Trophoblast cell (in vitro differentiated cells and primary cell): ENCODE data around the gene TBC1D5.

Experiments
- DNase-seq, 2 donors: peaks; one replicate each; pipeline ENCODE4 v3.0.0-alpha.2; 2016
- H2AFZ ChIP-seq: 2 replicates; pipeline ENCODE4 v1.6.1; 2013; ENCODE audit warnings: low read length, moderate library complexity, mild to moderate bottlenecking; ENCODE audit not compliant: insufficient read depth, poor library complexity
- H2AK5ac ChIP-seq: 2 replicates; pipeline ENCODE4 v1.6.1; 2013; ENCODE audit warnings: mild to moderate bottlenecking, low read length
- H2BK120ac ChIP-seq: 2 replicates; pipeline ENCODE4 v1.6.1; 2013; ENCODE audit warnings: low read length, mild to moderate bottlenecking, moderate library complexity; ENCODE audit not compliant: insufficient read depth, poor library complexity
- H2BK12ac ChIP-seq: 2 replicates; pipeline ENCODE4 v1.6.1; 2013; ENCODE audit warnings: mild to moderate bottlenecking, low read length, moderate library complexity
- H2BK5ac ChIP-seq: 2 replicates; pipeline ENCODE4 v1.6.1; 2013; ENCODE audit warnings: low read length, low read depth, moderate library complexity, mild to moderate bottlenecking; ENCODE audit not compliant: poor library complexity
- H3K14ac ChIP-seq: 2 replicates; pipeline ENCODE4 v1.6.1; 2013; ENCODE audit warnings: mild to moderate bottlenecking, low read length
- H3K18ac ChIP-seq: 2 replicates; pipeline ENCODE4 v1.6.1; 2013; ENCODE audit warnings: mild to moderate bottlenecking, low read length
- H3K23ac ChIP-seq: 2 replicates; pipeline ENCODE4 v1.6.1; 2013; ENCODE audit warnings: low read length
- H3K27ac ChIP-seq: 2 replicates; pipeline ENCODE4 v1.5.1; 2013; ENCODE audit warnings: low read depth, mild to moderate bottlenecking, inconsistent platforms, low read length, moderate library complexity
- H3K27me3 ChIP-seq: 2 replicates; pipeline ENCODE4 v1.6.1; 2013; ENCODE audit warnings: inconsistent platforms, mild to moderate bottlenecking, low read length, moderate library complexity; ENCODE audit not compliant: insufficient read depth
- H3K36me3 ChIP-seq, 2 experiments: 1 replicate in 1 of 2; 2 replicates in 1 of 2; pipeline ENCODE4 v1.6.1; 2013; ENCODE audit warnings: low read length in 2 of 2, mild to moderate bottlenecking in 2 of 2, moderate library complexity in 1 of 2; ENCODE audit not compliant: insufficient read depth in 2 of 2, control insufficient read depth in 1 of 2
- H3K4ac ChIP-seq: 2 replicates; pipeline ENCODE4 v1.6.1; 2013; ENCODE audit warnings: low read depth, mild to moderate bottlenecking, low read length, moderate library complexity
- H3K4me1 ChIP-seq, 2 experiments: 1 replicate in 1 of 2; 2 replicates in 1 of 2; pipeline ENCODE4 v1.6.1; 2013; ENCODE audit warnings: low read length in 2 of 2, mild to moderate bottlenecking in 2 of 2, moderate library complexity in 1 of 2; ENCODE audit not compliant: insufficient read depth in 2 of 2, control insufficient read depth in 1 of 2
- H3K4me2 ChIP-seq: 2 replicates; pipeline ENCODE4 v1.6.1; 2013; ENCODE audit warnings: inconsistent platforms, mild to moderate bottlenecking, low read length, moderate library complexity
- H3K4me3 ChIP-seq: 2 replicates; pipeline ENCODE4 v1.5.1; 2013; ENCODE audit warnings: mild to moderate bottlenecking, low read depth, low read length, inconsistent platforms
- H3K79me1 ChIP-seq: one replicate; pipeline ENCODE4 v1.6.1; 2013; ENCODE audit warnings: low read length
- H3K79me2 ChIP-seq: 2 replicates; pipeline ENCODE4 v1.6.1; 2013; ENCODE audit warnings: low read length, mild to moderate bottlenecking; ENCODE audit not compliant: control insufficient read depth, insufficient read depth, poor library complexity
- H3K9ac ChIP-seq: 2 replicates; pipeline ENCODE4 v1.6.1; 2013; ENCODE audit warnings: mild to moderate bottlenecking, low read length
- H3K9me3 ChIP-seq: 2 replicates; pipeline ENCODE4 v1.6.1; 2013; ENCODE audit warnings: low read depth, mild to moderate bottlenecking, control low read depth, inconsistent platforms, low read length; ENCODE audit not compliant: insufficient read depth
- H4K12ac ChIP-seq: 2 replicates; pipeline ENCODE4 v1.6.1; 2013; ENCODE audit warnings: low read depth, mild to moderate bottlenecking, low read length, moderate library complexity
- H4K8ac ChIP-seq: 2 replicates; pipeline ENCODE4 v1.6.1; 2013; ENCODE audit warnings: low read depth, mild to moderate bottlenecking, low read length, moderate library complexity
- H4K91ac ChIP-seq: one replicate; pipeline ENCODE4 v1.6.1; 2013; ENCODE audit warnings: low read depth, mild to moderate bottlenecking, low read length, moderate library complexity
- whole genome bisulfite sequencing: extraction: QIAGEN DNeasy Blood & Tissue Kit; methylation state at CpG from one replicate; pipeline ENCODE4 v1.1.7; 2013; ENCODE audit warnings: missing lambda C conversion rate; ENCODE audit not compliant: insufficient read length, insufficient coverage; ENCODE audit errors: extremely low coverage; 5-methylcytosine and 5-hydroxymethylcytosine counted together

Gene TBC1D5

DNA sequence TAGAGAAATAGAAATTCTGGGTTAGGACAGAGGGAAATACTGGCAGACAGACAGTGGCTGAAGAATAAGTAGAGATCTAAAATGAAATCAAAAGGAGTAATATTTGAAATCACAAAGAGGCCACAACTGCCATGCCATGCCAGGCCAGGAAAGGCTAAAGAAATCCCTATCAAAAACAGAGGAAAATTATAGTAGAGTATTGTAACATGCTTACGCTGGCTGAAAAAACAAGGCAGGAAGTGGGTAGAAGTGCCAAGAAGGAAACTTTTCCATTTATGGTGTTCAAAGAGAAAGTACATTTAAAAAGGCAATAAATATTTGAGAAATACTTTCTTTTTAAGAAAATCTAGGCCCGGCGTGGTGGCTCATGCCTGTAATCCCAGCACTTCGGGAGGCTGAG, 442.0 kb downstream of the TBC1D5 start:
- no peak overlapping the region for H3K14ac ChIP-seq
- H2AFZ ChIP-seq: no peak overlapping the region
- H3K79me1 ChIP-seq: no peaks in the 10 kb centered on the region
- no peaks in the 10 kb centered on the region for H3K4me1 ChIP-seq
- H3K18ac ChIP-seq: no peak overlapping the region
- no peak overlapping the region for H2BK5ac ChIP-seq
- H3K4me2 ChIP-seq: no peak overlapping the region
- H3K36me3 ChIP-seq: no peaks in the 10 kb centered on the region
- no peaks in the 10 kb centered on the region for H3K27me3 ChIP-seq
- H3K9ac ChIP-seq: no peak overlapping the region
- no peak overlapping the region for H4K8ac ChIP-seq
- H3K9me3 ChIP-seq: no peaks in the 10 kb centered on the region
- H3K4ac ChIP-seq: no peak overlapping the region
- no peak overlapping the region for H2BK12ac ChIP-seq
- H3K23ac ChIP-seq: no peak overlapping the region
- no peak for DNase-seq
- no peak overlapping the region for H4K12ac ChIP-seq
- H4K91ac ChIP-seq: no peak overlapping the region
- WGBS: no CpG with 5 or more reads among the region's 4 CpGs
- no peak overlapping the region for H3K4me3 ChIP-seq
- no peak overlapping the region for H3K27ac ChIP-seq
- H3K79me2 ChIP-seq: no peaks in the 10 kb centered on the region
- no peak overlapping the region for H2BK120ac ChIP-seq
- H2AK5ac ChIP-seq: no peak overlapping the region

- Histone ChIP-seq H3K18ac (no peak overlapping the region), H3K14ac (no peak overlapping the region), H2BK120ac (no peak overlapping the region), H4K91ac (no peak overlapping the region), H3K23ac (no peak overlapping the region), H2AFZ (no peak overlapping the region), H3K4me3 (no peak overlapping the region), H3K9me3 (no peaks in the 10 kb centered on the region), H3K36me3 (no peaks in the 10 kb centered on the region), H2BK12ac (no peak overlapping the region), H2BK5ac (no peak overlapping the region), H3K4ac (no peak overlapping the region), H3K4me1 (no peaks in the 10 kb centered on the region), H2AK5ac (no peak overlapping the region), H3K4me2 (no peak overlapping the region), H4K8ac (no peak overlapping the region), H3K27me3 (no peaks in the 10 kb centered on the region), H3K79me1 (no peaks in the 10 kb centered on the region), H3K9ac (no peak overlapping the region), H3K27ac (no peak overlapping the region), H3K79me2 (no peaks in the 10 kb centered on the region), H4K12ac (no peak overlapping the region)
- no peak for DNase-seq
Measured at GRCh38 chr3:17298038-17298437, 444.4 kb downstream of the TBC1D5 start.

DNA sequence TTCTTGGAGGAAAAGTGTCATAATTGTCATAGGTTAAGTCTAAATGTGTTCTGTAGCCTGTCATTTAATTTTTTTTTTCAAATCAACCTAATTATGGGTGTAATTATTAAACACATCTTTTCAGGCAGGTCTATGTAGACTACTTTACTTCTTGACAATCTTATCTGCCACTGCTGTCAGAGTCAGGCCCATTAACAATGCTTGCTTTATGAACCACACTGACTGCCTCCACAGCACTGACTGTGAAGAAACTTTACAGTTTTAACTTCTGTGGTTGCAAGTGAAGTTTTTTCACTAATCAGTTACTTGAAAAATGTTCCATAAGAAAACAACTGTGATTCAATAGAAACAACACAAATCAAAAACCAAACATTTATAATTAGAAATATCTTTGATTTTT, 449.9 kb downstream of the TBC1D5 start:
- H3K14ac ChIP-seq: no peak overlapping the region
- H3K4me2 ChIP-seq: no peak overlapping the region
- no peak overlapping the region for H2AK5ac ChIP-seq
- H4K12ac ChIP-seq: no peak overlapping the region
- no peak overlapping the region for H4K91ac ChIP-seq
- H3K4me1 ChIP-seq: no peaks in the 10 kb centered on the region
- H2BK12ac ChIP-seq: no peak overlapping the region
- no peaks in the 10 kb centered on the region for H3K79me2 ChIP-seq
- DNase-seq: no peak
- H4K8ac ChIP-seq: no peak overlapping the region
- no peak overlapping the region for H3K23ac ChIP-seq
- no peak overlapping the region for H2BK5ac ChIP-seq
- no peaks in the 10 kb centered on the region for H3K27me3 ChIP-seq
- no peak overlapping the region for H2BK120ac ChIP-seq
- H3K4ac ChIP-seq: no peak overlapping the region
- H3K4me3 ChIP-seq: no peak overlapping the region
- H3K9ac ChIP-seq: no peak overlapping the region
- no peak overlapping the region for H3K27ac ChIP-seq
- no peaks in the 10 kb centered on the region for H3K36me3 ChIP-seq
- H3K79me1 ChIP-seq: no peaks in the 10 kb centered on the region
- H3K9me3 ChIP-seq: peaks cover 3% of the 10 kb centered on the region
- H3K18ac ChIP-seq: no peak overlapping the region
- H2AFZ ChIP-seq: no peak overlapping the region

DNA sequence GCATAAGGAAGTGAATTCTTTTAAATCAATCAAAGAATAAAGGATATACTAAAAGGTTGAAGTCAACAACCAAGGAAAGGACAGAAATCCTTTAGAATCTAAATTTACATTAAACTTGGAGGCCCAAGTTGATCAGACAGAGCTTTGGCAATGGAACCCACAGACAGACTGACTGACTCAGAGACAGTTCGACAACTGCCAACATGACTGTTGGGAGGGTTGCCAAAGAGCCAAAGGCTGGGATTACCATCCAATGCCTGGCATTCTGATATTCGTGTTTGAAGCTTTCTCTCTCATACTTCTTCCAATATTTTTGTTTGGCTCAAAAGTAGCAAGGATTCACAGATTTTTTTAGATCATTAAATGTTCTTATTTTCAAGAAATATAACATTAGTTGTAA, 451.5 kb downstream of the TBC1D5 start:
- no peak overlapping the region for H3K4ac ChIP-seq
- H3K18ac ChIP-seq: no peak overlapping the region
- H3K4me3 ChIP-seq: no peak overlapping the region
- WGBS: no CpG with 5 or more reads among the region's 2 CpGs
- H3K27ac ChIP-seq: no peak overlapping the region
- H2AFZ ChIP-seq: no peak overlapping the region
- H3K23ac ChIP-seq: no peak overlapping the region
- H3K9ac ChIP-seq: no peak overlapping the region
- no peaks in the 10 kb centered on the region for H3K27me3 ChIP-seq
- no peak overlapping the region for H2BK5ac ChIP-seq
- no peaks in the 10 kb centered on the region for H3K36me3 ChIP-seq
- no peak overlapping the region for H3K4me2 ChIP-seq
- H4K8ac ChIP-seq: no peak overlapping the region
- no peak overlapping the region for H2BK120ac ChIP-seq
- no peaks in the 10 kb centered on the region for H3K79me1 ChIP-seq
- no peaks in the 10 kb centered on the region for H3K79me2 ChIP-seq
- no peak overlapping the region for H2AK5ac ChIP-seq
- H3K4me1 ChIP-seq: no peaks in the 10 kb centered on the region
- DNase-seq: no peak
- H4K91ac ChIP-seq: no peak overlapping the region
- no peak overlapping the region for H3K14ac ChIP-seq
- H4K12ac ChIP-seq: no peak overlapping the region
- H3K9me3 ChIP-seq: peaks cover 3% of the 10 kb centered on the region
- no peak overlapping the region for H2BK12ac ChIP-seq
